ENCODE results near the gene ANKRD1. TPM values are rescaled to one million over a fixed set of nuclear protein-coding genes. Genes with fewer than 3 reads are reported as not detected.

ANKRD1 gene
- total RNA-seq, 2 experiments from 2014 or later = not detected

GRCh38 chr10:90937645-90938258, 16.9 kb upstream of the ANKRD1 start:
- no peak for TF ChIP-seq CTCF (IDR thresholded peaks at IDR 0.05)
- Mint-ChIP-seq H3K9me3 (no peaks in the 10 kb centered on the region), H3K27me3 (no peaks in the 10 kb centered on the region), H3K4me1 (ENCODE audit: low read depth) (no peaks in the 10 kb centered on the region), H3K4me3 (no peak overlapping the region), H3K36me3 (ENCODE audit: low read depth) (no peaks in the 10 kb centered on the region), H3K27ac (no peak overlapping the region)
- ChIA-PET CTCF (no interaction called here), POLR2A (no interaction called here)
- no peak for ATAC-seq
- DNase-seq = no peak
- intact Hi-C loops (cut with micrococcal nuclease) = no loop called here

GRCh38 chr10:90936276-90936659, 15.4 kb upstream of the ANKRD1 start:
- POLR2A ChIA-PET = no interaction called here
- H3K27me3 Mint-ChIP-seq = no peaks in the 10 kb centered on the region
- H3K9me3 Mint-ChIP-seq = no peaks in the 10 kb centered on the region
- H3K4me1 Mint-ChIP-seq (ENCODE audit: low read depth) = no peaks in the 10 kb centered on the region
- H3K36me3 Mint-ChIP-seq (ENCODE audit: low read depth) = no peaks in the 10 kb centered on the region
- CTCF ChIA-PET = no interaction called here
- intact Hi-C loops (cut with micrococcal nuclease) = no loop called here
- no peak overlapping the region for H3K27ac Mint-ChIP-seq
- no peak overlapping the region for H3K4me3 Mint-ChIP-seq
- DNase-seq = no peak
- TF ChIP-seq CTCF (IDR thresholded peaks at IDR 0.05) = no peak
- ATAC-seq = no peak

GRCh38 chr10:90935581-90936275, 14.8 kb upstream of the ANKRD1 start:
- CTCF ChIA-PET = no interaction called here
- H3K27me3 Mint-ChIP-seq = no peaks in the 10 kb centered on the region
- H3K36me3 Mint-ChIP-seq (ENCODE audit: low read depth) = no peaks in the 10 kb centered on the region
- DNase-seq (no peak), ATAC-seq (no peak)
- H3K9me3 Mint-ChIP-seq = no peaks in the 10 kb centered on the region
- H3K27ac Mint-ChIP-seq = no peak overlapping the region
- H3K4me1 Mint-ChIP-seq (ENCODE audit: low read depth) = no peaks in the 10 kb centered on the region
- intact Hi-C loops (cut with micrococcal nuclease) = no loop called here
- no peak overlapping the region for H3K4me3 Mint-ChIP-seq
- no peak for TF ChIP-seq CTCF (IDR thresholded peaks at IDR 0.05)
- POLR2A ChIA-PET = no interaction called here

GRCh38 chr10:90930971-90931871, 10.3 kb upstream of the ANKRD1 start:
- no peak overlapping the region for H3K27ac Mint-ChIP-seq
- H3K36me3 Mint-ChIP-seq (ENCODE audit: low read depth) = no peaks in the 10 kb centered on the region
- ChIA-PET POLR2A (no interaction called here), CTCF (no interaction called here)
- intact Hi-C loops (cut with micrococcal nuclease) = no loop called here
- no peak for TF ChIP-seq CTCF (IDR thresholded peaks at IDR 0.05)
- no peaks in the 10 kb centered on the region for H3K4me1 Mint-ChIP-seq (ENCODE audit: low read depth)
- no peaks in the 10 kb centered on the region for H3K9me3 Mint-ChIP-seq
- DNase-seq (no peak), ATAC-seq (no peak)
- H3K4me3 Mint-ChIP-seq = no peak overlapping the region
- peaks cover 14% of the 10 kb centered on the region for H3K27me3 Mint-ChIP-seq
